Measurements from ENCODE around the gene KNCN.

KNCN gene

DNA sequence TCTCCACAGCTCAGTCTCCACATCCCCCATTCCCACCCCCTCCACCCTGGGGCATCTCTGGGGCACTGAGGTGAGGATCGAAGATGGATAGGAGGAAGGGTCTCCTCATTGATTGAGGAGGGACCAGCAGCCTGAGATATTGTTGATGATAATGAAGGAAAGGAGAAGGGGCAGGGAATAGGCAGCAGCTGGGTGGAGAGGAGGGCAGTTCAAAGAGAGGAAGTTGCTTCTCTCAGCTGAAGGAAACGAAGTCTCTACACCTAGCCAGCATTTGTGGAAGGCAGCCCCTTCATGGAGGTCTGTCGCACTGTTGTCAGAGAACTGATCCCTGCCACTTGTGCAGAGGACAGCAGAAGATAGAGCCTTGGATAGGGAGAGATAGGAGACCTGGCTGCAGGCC lies 5.7 kb downstream of the KNCN start:
- DNase-seq (ENCODE audit: insufficient read length, low spot score) (no peak), FAIRE-seq (no peak)
- TF ChIP-seq, protein P1, sequence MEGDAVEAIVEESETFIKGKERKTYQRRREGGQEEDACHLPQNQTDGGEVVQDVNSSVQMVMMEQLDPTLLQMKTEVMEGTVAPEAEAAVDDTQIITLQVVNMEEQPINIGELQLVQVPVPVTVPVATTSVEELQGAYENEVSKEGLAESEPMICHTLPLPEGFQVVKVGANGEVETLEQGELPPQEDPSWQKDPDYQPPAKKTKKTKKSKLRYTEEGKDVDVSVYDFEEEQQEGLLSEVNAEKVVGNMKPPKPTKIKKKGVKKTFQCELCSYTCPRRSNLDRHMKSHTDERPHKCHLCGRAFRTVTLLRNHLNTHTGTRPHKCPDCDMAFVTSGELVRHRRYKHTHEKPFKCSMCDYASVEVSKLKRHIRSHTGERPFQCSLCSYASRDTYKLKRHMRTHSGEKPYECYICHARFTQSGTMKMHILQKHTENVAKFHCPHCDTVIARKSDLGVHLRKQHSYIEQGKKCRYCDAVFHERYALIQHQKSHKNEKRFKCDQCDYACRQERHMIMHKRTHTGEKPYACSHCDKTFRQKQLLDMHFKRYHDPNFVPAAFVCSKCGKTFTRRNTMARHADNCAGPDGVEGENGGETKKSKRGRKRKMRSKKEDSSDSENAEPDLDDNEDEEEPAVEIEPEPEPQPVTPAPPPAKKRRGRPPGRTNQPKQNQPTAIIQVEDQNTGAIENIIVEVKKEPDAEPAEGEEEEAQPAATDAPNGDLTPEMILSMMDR (IDR thresholded peaks at IDR 0.05; ENCODE audit: insufficient read depth, missing control alignments): no peak

DNA sequence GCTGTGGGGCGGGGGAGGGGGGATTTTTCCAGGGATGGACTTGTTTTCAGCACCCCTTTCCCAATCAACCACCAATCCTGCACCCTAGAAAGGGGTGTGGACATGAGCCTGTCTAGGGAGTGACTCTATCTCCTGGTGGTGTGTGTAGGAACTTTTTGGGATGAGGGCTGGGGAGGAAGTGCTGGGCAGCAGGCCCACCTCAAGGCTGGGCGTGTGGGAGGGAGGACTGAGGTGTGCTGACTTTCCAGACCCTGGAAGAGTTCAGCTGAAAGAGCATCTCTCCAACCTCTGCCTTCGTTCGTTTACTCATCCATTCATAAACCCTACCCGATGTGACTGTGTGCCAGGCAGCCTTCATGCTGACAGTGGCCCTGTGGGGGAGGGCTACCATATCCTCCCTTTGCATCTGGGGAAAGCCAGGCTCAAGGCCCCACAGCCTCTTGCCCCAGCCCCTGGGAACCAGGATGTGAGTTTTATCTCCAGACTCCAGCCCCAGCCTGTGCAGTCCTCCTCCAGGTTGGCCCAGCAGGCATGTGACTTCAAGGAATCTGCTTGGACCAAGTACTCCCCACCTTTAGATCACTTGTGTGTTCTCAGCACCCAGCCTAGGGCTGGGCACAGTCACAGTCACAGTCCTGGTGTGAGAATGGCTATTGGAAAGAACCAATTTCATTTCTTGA lies 6.7 kb downstream of the KNCN start:
- FAIRE-seq: no peak

DNA sequence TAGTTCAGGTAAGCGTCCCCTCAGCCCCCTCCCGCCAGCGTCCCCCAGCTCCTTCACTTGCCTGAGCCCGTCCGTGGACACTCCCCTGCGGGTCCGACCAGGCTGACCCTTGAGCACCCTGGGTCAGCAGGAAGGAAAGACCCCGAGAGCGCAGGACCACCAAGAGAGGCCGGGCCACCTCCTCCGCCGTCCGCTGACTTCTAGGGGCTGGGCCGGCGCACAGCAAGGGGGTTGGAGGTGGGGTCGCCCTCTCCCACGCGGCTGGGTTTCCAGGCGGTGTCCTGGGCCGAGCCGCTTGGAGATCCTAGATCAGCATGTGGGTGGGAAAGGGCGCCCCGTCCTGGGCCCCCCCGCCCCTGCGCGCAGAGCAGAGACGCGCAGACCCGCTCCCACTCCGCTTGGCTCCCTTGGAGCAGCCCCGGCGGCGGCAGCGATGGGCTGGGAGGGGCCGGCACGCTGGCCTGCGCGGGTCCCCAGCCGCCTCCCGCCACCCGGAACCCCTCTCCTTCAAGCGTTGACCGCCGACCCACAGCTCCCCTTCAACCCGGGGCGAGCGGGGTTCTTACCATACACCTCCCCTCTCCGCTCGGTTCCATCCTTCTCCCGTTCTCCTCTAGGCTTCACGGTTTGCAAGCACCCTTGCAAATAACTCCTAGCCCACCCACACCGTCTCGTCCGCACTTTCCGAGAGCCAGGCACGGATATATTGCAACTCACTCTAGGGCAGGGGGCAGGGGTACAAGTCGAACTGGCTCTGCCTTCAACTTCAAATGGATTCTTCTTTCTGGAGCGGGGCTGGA lies 7.5 kb downstream of the KNCN start:
- DNase-seq (ENCODE audit: insufficient read length, low spot score): no peak
- TF ChIP-seq, protein P1 (IDR thresholded peaks at IDR 0.05; ENCODE audit: insufficient read depth, missing control alignments): no peak
- FAIRE-seq: no peak

More for the DNA sequence above, 6.7 kb downstream of the KNCN start:
- no peak for DNase-seq (ENCODE audit: insufficient read length, low spot score)
- TF ChIP-seq, protein P1 (IDR thresholded peaks at IDR 0.05; ENCODE audit: insufficient read depth, missing control alignments): no peak

DNA sequence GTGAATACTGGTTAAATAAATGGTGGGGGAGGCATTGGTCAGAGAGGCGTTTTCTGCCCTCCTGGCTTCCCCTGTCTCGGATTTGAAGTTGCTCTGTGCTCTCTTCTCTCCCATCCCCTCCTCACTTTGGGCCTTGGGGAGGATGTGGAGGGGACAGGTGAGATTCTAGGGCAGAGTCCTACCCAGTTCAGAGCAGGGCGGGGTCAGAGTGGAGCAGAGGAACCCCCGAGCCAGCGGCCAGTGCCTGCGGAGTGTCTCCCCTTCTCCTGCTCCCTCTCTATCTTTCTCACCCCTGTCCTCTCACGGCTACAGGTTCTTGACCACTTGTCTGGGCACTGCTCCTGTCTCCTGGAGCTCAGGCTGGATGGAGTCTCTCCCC lies 8.1 kb downstream of the KNCN start:
- no peak for FAIRE-seq
- no peak for DNase-seq (ENCODE audit: insufficient read length, low spot score)
- TF ChIP-seq, protein P1 (IDR thresholded peaks at IDR 0.05; ENCODE audit: insufficient read depth, missing control alignments): no peak

DNA sequence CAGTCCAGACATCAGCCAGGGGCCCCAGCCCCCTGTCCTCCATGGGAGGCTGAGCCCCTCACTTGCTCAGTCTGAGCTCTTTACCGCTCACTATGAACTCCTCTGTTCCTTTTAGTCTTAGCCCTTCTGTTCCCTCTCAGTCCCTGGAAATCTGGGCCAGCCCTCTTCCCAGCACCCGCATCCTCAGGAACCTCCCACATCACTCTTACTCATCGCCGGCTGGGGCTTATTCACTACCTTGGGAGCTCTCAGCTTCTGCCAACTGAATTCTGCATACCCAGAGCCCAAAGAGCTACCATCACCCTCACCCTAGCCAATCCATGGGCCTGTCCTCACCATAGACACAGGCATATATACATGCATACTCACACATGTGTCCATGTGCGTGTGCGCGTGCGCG lies 11.5 kb downstream of the KNCN start:
- DNase-seq (ENCODE audit: insufficient read length, low spot score): no peak
- TF ChIP-seq, protein P1 (IDR thresholded peaks at IDR 0.05; ENCODE audit: insufficient read depth, missing control alignments): no peak
- FAIRE-seq: no peak

DNA sequence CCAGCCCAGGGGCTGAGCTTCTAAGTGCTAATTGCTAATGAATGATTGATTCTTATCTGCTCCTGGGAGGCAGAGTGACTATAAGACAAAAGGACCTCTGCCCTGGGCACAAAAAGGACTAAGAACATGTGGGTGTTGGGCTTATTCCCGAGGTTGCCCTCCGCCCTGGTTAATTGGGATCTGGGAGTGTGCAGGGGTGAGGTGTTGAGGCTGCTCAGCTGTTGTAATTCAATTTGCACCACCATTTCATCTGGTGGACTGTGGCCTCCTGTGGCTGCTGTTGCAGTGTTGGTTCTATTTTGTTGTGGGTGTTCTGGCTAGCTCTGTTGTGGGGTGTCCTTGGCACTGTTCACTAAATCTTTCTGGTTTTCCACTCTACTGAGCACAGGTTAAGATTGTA lies 13.3 kb downstream of the KNCN start:
- FAIRE-seq (no peak), DNase-seq (ENCODE audit: insufficient read length, low spot score) (no peak)
- TF ChIP-seq, protein P1 (IDR thresholded peaks at IDR 0.05; ENCODE audit: insufficient read depth, missing control alignments): no peak

DNA sequence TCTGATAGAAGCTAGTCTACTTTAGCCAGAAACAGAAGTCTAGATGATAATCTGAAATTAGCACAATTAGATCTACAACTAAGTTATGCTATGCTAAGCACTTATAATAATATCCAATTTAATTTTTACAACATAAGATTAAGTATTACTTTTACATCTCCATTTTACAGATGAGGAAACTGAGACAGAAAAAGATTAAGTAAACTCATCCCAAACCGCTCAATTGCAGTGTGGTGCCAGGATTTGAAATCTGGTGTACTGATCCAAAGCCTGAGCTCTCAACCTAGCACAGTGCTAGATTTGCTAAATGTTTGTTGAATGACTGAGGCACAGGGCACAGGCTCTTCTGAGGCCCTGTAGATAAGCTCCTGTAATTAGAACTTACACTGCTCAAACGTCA lies 13.8 kb downstream of the KNCN start:
- no peak for DNase-seq (ENCODE audit: insufficient read length, low spot score)
- no peak for FAIRE-seq
- TF ChIP-seq, protein P1 (IDR thresholded peaks at IDR 0.05; ENCODE audit: insufficient read depth, missing control alignments): no peak

Data from D721Med (cell line).